Measurements from ENCODE around the gene ELL. TPM values are rescaled to one million over a fixed set of nuclear protein-coding genes. Genes with fewer than 3 reads are reported as not detected.

Gene ELL
- total and polyA plus RNA-seq, 9 of the 15 experiments (the other 6 are each of a cell fraction or from before 2014, with no cell fraction given), result 0.24 to 22.5 (median 4.1) TPM

GRCh38 chr19:18467978-18468377 lies 53.9 kb downstream of the ELL start (continued):
- TF ChIP-seq ZNF668 (CRISPR knock-in tag; IDR thresholded peaks at IDR 0.05) (no peak), TEAD1 (CRISPR knock-in tag; IDR thresholded peaks at IDR 0.05) (no peak), E4F1 (CRISPR knock-in tag; IDR thresholded peaks at IDR 0.05; ENCODE audit: borderline replicate concordance) (no peak), ZBED1 (IDR thresholded peaks at IDR 0.05) (no peak), NFYB (IDR thresholded peaks at IDR 0.05; ENCODE audit: extremely low read depth, insufficient read length) (no peak), GTF2F1 (IDR thresholded peaks at IDR 0.05; ENCODE audit: low read depth, low read length) (no peak), PYGO2 (tag; IDR thresholded peaks at IDR 0.05) (no peak), RBM39 (optimal IDR thresholded peaks at IDR 0.05; ENCODE audit: low read depth, low read length) (no peak), HEY1 (CRISPR knock-in tag; IDR thresholded peaks at IDR 0.05; ENCODE audit: borderline replicate concordance) (no peak), ZNF282 (CRISPR knock-in tag; IDR thresholded peaks at IDR 0.05) (no peak), ZNF512 (tag; IDR thresholded peaks at IDR 0.05) (no peak), ESRRB (CRISPR knock-in tag; IDR thresholded peaks at IDR 0.05; ENCODE audit: borderline replicate concordance) (no peak), SIRT6 (IDR thresholded peaks at IDR 0.05; ENCODE audit: low read depth, low read length) (no peak), ZNF431 (CRISPR knock-in tag; IDR thresholded peaks at IDR 0.05) (no peak), YBX1 (IDR thresholded peaks at IDR 0.05) (no peak), ZNF561 (CRISPR knock-in tag; conservative IDR thresholded peaks at IDR 0.05) (no peak), ZNF764 (CRISPR knock-in tag; IDR thresholded peaks at IDR 0.05; ENCODE audit: low read depth) (no peak), MYBL2 (IDR thresholded peaks at IDR 0.05; ENCODE audit: low read depth) (no peak), MYBL2 (CRISPR knock-in tag; IDR thresholded peaks at IDR 0.05; ENCODE audit: borderline replicate concordance) (no peak), JUNB (CRISPR knock-in tag; conservative IDR thresholded peaks at IDR 0.05) (no peak)
- TF ChIP-seq, protein P1, sequence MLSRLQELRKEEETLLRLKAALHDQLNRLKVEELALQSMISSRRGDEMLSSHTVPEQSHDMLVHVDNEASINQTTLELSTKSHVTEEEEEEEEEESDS (CRISPR knock-in tag; IDR thresholded peaks at IDR 0.05), result no peak
